GM12892 (cell line): ENCODE results near the gene GIGYF1. TPM values are rescaled to one million over a fixed set of nuclear protein-coding genes. Genes with fewer than 3 reads are reported as not detected.
"Not testable (repeated sequence)": the region's sequence is repeated elsewhere in the genome, so short reads cannot be mapped to it uniquely, and the experiment has no call there.

Experiments used
- DNase-seq: peaks from one replicate; pipeline ENCODE4 v3.0.0; 2011; ENCODE audit not compliant: insufficient read length
- FAIRE-seq: peaks from 2 replicates; lab custom pipeline; 2011; peaks lifted over from hg19 to GRCh38; lab: Jason Lieb, UNC
- POLR2A ChIP-seq: IDR thresholded peaks from 2 replicates; pipeline ENCODE4 v1.6.1; 2011; ENCODE audit warnings: low read depth, low read length, control low read depth
- POLR2AphosphoS5 ChIP-seq: IDR thresholded peaks from 2 replicates; pipeline ENCODE4 v1.6.1; 2011; ENCODE audit warnings: low read depth, low read length, control low read depth
- TAF1 ChIP-seq: IDR thresholded peaks from 2 replicates; pipeline ENCODE4 v1.6.1; 2011; ENCODE audit warnings: low read depth, mild to moderate bottlenecking, control low read depth, low read length, borderline replicate concordance
- polyA plus RNA-seq: library from polyadenylated mRNA; unstranded; fragments of >200 nt; gene quantifications from one replicate; pipeline ENCODE4 v1.2.1, GENCODE V29; 2012; ENCODE audit warnings: missing spikeins, inconsistent platforms; ENCODE audit not compliant: missing spikeins

Gene GIGYF1, protein sequence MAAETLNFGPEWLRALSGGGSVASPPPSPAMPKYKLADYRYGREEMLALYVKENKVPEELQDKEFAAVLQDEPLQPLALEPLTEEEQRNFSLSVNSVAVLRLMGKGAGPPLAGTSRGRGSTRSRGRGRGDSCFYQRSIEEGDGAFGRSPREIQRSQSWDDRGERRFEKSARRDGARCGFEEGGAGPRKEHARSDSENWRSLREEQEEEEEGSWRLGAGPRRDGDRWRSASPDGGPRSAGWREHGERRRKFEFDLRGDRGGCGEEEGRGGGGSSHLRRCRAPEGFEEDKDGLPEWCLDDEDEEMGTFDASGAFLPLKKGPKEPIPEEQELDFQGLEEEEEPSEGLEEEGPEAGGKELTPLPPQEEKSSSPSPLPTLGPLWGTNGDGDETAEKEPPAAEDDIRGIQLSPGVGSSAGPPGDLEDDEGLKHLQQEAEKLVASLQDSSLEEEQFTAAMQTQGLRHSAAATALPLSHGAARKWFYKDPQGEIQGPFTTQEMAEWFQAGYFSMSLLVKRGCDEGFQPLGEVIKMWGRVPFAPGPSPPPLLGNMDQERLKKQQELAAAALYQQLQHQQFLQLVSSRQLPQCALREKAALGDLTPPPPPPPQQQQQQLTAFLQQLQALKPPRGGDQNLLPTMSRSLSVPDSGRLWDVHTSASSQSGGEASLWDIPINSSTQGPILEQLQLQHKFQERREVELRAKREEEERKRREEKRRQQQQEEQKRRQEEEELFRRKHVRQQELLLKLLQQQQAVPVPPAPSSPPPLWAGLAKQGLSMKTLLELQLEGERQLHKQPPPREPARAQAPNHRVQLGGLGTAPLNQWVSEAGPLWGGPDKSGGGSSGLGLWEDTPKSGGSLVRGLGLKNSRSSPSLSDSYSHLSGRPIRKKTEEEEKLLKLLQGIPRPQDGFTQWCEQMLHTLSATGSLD (N-terminal part only)
- 11.9 TPM for polyA plus RNA-seq

- no peak for TF ChIP-seq POLR2A
- TF ChIP-seq POLR2AphosphoS5: no peak
- TF ChIP-seq TAF1: no peak
- FAIRE-seq: no peak
- peak; percentile 87 for DNase-seq
Measured at GRCh38 chr7:100694098-100694745, at the start of gene GIGYF1. TSS of gene GIGYF1 (minus strand) at chr7:100694250. CDS start at chr7:100688238, 6,012 bp downstream.

DNA sequence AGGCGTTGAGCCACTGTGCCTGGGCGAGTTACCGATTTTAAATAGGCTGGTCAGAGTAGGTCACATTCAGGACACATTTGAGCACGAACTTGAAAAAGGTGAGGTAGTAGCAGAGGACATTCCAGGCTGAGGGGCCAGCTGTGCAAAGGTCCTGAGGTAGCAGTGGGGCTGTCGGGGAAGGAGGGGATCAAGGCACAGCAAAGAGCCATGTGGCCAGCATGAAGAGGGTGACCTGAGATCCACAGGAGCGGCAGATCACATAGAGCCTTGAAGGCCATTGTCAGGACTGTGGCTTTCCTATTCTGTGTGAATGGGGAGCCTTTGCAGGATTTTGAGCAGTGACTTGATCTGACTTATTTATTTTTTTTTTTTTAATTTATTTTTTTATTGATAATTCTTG, 45.9 kb upstream of the GIGYF1 start:
- FAIRE-seq (no peak), DNase-seq (no peak)
- no peak for TF ChIP-seq POLR2AphosphoS5
- no peak for TF ChIP-seq POLR2A
- TF ChIP-seq TAF1: no peak

DNA sequence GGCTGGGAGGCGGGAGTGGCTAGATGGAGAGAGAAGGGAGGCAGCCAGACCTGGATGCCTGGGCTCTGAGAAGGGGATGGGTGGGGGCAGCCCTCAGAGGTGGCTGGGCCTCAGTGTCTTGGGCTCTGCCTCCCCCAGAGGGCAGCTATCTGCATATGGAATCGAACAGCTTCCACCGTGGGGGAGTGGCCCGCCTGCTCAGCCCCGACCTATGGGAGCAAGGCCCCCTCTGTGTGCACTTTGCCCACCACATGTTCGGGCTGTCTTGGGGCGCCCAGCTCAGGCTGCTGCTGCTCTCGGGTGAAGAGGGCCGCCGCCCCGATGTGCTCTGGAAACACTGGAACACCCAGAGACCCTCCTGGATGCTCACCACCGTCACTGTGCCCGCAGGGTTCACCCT, 42.6 kb upstream of the GIGYF1 start:
- FAIRE-seq (no peak), DNase-seq (no peak)
- TF ChIP-seq POLR2AphosphoS5 (no peak), TAF1 (no peak), POLR2A (no peak)

- FAIRE-seq: no peak
- TF ChIP-seq TAF1 (no peak), POLR2AphosphoS5 (no peak), POLR2A (no peak)
- DNase-seq: no peak
Measured at GRCh38 chr7:100735730-100736129, 41.7 kb upstream of the GIGYF1 start.

GRCh38 chr7:100731937-100732636, 38.0 kb upstream of the GIGYF1 start:
- TF ChIP-seq TAF1 (no peak), POLR2AphosphoS5 (no peak), POLR2A (no peak)
- FAIRE-seq: no peak
- no peak for DNase-seq

GRCh38 chr7:100730136-100730800, 36.2 kb upstream of the GIGYF1 start:
- DNase-seq (no peak), FAIRE-seq (no peak)

DNA sequence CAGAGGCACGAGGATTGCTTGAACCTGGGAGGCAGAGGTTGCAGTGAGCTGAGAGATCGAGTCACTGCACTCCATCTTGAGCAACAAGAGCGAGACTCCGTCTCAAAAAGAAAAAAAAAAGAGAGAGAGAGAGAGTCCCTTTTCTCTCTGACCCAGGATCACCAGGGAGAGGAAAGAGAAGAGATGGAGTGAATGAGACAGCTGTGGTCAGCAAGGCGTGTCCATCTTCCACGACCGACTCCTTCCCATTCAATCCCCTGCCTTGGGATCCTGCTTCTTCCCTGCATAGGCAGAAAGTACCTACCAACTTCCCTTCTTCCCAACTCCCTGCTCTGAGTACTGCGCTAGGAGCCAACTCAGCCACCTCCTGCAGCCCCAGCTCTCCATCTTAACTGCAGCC, 34.1 kb upstream of the GIGYF1 start:
- TF ChIP-seq POLR2AphosphoS5: no peak
- TF ChIP-seq POLR2A: no peak
- no peak for TF ChIP-seq TAF1
- no peak for DNase-seq
- no peak for FAIRE-seq

More at GRCh38 chr7:100730136-100730800, 36.2 kb upstream of the GIGYF1 start:
- TF ChIP-seq POLR2AphosphoS5 (no peak), TAF1 (no peak), POLR2A (no peak)

DNA sequence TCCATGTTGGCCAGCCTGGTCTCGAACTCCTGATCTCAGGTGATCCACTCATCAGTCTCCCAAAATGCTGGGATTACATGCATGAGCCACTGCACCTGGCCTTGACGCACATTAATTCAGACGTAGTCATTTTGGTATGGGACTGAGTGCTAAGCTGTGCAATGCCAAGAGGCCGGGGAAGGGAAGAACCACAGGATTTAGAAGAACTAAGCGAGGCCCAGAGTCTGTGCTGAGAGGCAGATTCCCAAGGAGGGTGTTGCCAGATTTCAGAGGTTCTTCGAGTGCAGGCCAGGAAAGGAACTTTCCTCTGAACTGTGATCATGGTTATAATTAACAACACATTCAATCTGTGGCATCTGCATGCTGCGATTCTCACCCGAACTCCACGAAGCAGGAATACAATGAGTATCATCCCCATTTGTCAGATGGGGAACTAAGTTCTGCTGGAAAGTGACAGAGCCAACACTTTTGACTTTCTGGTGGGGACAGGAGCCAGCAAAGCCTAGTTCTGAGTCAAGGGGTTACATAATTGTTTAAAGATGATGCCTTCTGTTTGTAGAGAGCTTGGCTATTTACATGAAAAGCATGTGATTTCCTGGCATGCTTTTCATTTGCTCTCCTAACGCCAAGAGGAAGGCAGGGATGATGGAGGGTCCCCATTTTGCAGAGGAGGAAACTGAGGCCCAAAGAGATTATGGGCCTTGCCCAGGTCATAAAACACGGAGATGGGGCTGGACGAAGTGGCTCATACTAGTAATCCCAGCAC, 33.1 kb upstream of the GIGYF1 start:
- FAIRE-seq: no peak
- no peak for TF ChIP-seq TAF1
- no peak for TF ChIP-seq POLR2AphosphoS5
- no peak for TF ChIP-seq POLR2A

DNA sequence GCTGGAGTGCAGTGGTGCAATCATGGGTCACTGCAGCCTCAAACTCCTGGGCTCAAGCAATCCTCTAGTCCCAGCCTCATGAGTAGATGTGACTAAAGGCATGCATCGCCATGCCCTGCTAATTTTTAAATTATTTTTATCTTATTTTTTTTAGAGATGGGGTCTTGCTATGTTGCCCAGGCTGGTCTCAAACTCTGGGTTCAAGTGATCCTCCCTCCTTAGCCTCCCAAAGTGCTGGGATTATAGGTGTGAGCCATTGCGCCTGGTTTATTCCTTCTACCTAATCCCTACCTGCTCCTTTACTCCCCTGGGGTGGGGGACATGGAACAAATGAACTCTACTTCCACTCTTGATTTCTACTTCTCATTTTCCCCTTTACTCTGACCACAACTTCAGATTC, 30.3 kb upstream of the GIGYF1 start:
- not testable (repeated sequence) for DNase-seq, FAIRE-seq

More for the DNA sequence above, 33.1 kb upstream of the GIGYF1 start:
- DNase-seq: no peak
